Esophagus squamous epithelium (tissue), 4 donors: ENCODE measurements around the gene ZNF418.

ENCODE experiments used
- CTCF ChIP-seq, 6 experiments: fragments of 450-650 bp in 4 of 6; fragments of 200-600 bp in 2 of 6; sonication (generic) in 2 of 6; IDR thresholded peaks; one replicate each; pipeline ENCODE4 v1.5.1; 2016 to 2019; ENCODE audit warnings: antibody characterized with exemption in 6 of 6, mild to moderate bottlenecking in 4 of 6, moderate library complexity in 4 of 6
- POLR2A ChIP-seq, 4 donors: fragments of 450-650 bp; IDR thresholded peaks; one replicate each; pipeline ENCODE4 v1.6.1; 2017; ENCODE audit warnings: antibody characterized with exemption in 4 of 4, mild to moderate bottlenecking in 4 of 4, moderate library complexity in 3 of 4

- TF ChIP-seq CTCF (IDR thresholded peaks at IDR 0.05) = no peak
- no peak for TF ChIP-seq POLR2A (IDR thresholded peaks at IDR 0.05)
These were observed 26.6 kb upstream of the ZNF418 start for GRCh38 chr19:57961785-57962184.
